HEK293 (cell line): Measurements from ENCODE around the gene MTA1.
A peak's percentile ranks its signal among the peaks of the same experiment; 100 is the strongest.

ENCODE experiments used
- CTCF ChIA-PET: fragments of 350-600 bp; formaldehyde crosslinking; extraction: SDS; loops from one replicate; lab custom pipeline; 2021; ENCODE audit warnings: antibody characterized with exemption; lab: Yijun Ruan, JAX
- POLR2A ChIA-PET: fragments of 300-600 bp; formaldehyde crosslinking; extraction: SDS; loops from one replicate; lab custom pipeline; 2020; ENCODE audit warnings: antibody characterized with exemption, inconsistent platforms; lab: Yijun Ruan, JAX
- H3K27ac ChIP-seq: fragments of 200-500 bp; sonication (Bioruptor generic); 2 replicates; pipeline ENCODE4 v1.5.1; 2014; ENCODE audit warnings: low read depth, low read length, control low read depth, inconsistent platforms; ENCODE audit errors: extremely low read depth
- H3K36me3 ChIP-seq, 2 experiments: fragments of 200-500 bp in 1 of 2; sonication (Bioruptor generic) in 1 of 2; 1 replicate in 1 of 2; 2 replicates in 1 of 2; pipeline ENCODE4 v1.5.1; 2014 to 2017; ENCODE audit warnings: inconsistent platforms in 2 of 2, low read length in 2 of 2; ENCODE audit not compliant: control insufficient read depth in 2 of 2, insufficient read depth in 1 of 2
- H3K4me1 ChIP-seq: fragments of 200-500 bp; sonication (Bioruptor generic); 2 replicates; pipeline ENCODE4 v1.5.1; 2014; ENCODE audit warnings: mild to moderate bottlenecking, low read length, inconsistent platforms; ENCODE audit not compliant: control insufficient read depth, insufficient read depth
- H3K4me3 ChIP-seq: 2 replicates; pipeline ENCODE4 v1.5.1; 2011; ENCODE audit warnings: low read depth, mild to moderate bottlenecking, control low read depth, low read length, moderate library complexity
- H3K9me3 ChIP-seq: fragments of 200-500 bp; sonication (Bioruptor generic); 2 replicates; pipeline ENCODE4 v1.5.1; 2014; ENCODE audit warnings: low read depth, low read length, inconsistent platforms; ENCODE audit not compliant: control insufficient read depth, insufficient read depth
- GLI2 ChIP-seq: fragments of 450-650 bp; formaldehyde crosslinking; IDR thresholded peaks from 2 replicates; pipeline ENCODE4; 2017; ENCODE audit warnings: missing biosample characterization, missing genetic modification characterization, low read depth, borderline replicate concordance
- GLIS2 ChIP-seq: fragments of 450-650 bp; formaldehyde crosslinking; IDR thresholded peaks from 2 replicates; pipeline ENCODE4 v1.5.1; 2016; ENCODE audit warnings: missing biosample characterization, missing genetic modification characterization
- HOXA7 ChIP-seq: sonication (generic); formaldehyde crosslinking; IDR thresholded peaks from 2 replicates; pipeline ENCODE4 v1.8.1; 2022; ENCODE audit warnings: missing genetic modification reagents, borderline replicate concordance
- MEIS1 ChIP-seq: sonication (generic); formaldehyde crosslinking; IDR thresholded peaks from 2 replicates; pipeline ENCODE4 v1.8.1; 2022; ENCODE audit warnings: missing genetic modification reagents, mild to moderate bottlenecking, borderline replicate concordance
- OSR2 ChIP-seq: fragments of 450-650 bp; formaldehyde crosslinking; IDR thresholded peaks from 2 replicates; pipeline ENCODE4 v1.5.1; 2016; ENCODE audit warnings: missing biosample characterization, missing genetic modification characterization
- RBAK ChIP-seq: fragments of 450-650 bp; formaldehyde crosslinking; IDR thresholded peaks from 2 replicates; pipeline ENCODE4 v1.5.1; 2016; ENCODE audit warnings: missing biosample characterization, missing genetic modification characterization
- SP2 ChIP-seq: fragments of 450-650 bp; formaldehyde crosslinking; IDR thresholded peaks from 2 replicates; pipeline ENCODE4 v1.5.1; 2016; ENCODE audit warnings: missing biosample characterization, missing genetic modification characterization
- ZNF121 ChIP-seq: fragments of 450-650 bp; formaldehyde crosslinking; IDR thresholded peaks from 2 replicates; pipeline ENCODE4 v1.5.1; 2016; ENCODE audit warnings: missing biosample characterization, missing genetic modification characterization
- ZNF48 ChIP-seq: fragments of 450-650 bp; formaldehyde crosslinking; IDR thresholded peaks from 2 replicates; pipeline ENCODE4 v1.5.1; 2016; ENCODE audit warnings: missing biosample characterization, missing genetic modification characterization
- ZNF596 ChIP-seq: fragments of 450-650 bp; IDR thresholded peaks from 2 replicates; pipeline ENCODE4 v1.5.0; 2018; ENCODE audit warnings: missing biosample characterization, mild to moderate bottlenecking, missing genetic modification characterization, moderate library complexity
- TF ChIP-seq, protein P1 (sequence below): fragments of 450-650 bp; formaldehyde crosslinking; IDR thresholded peaks from 2 replicates; pipeline ENCODE4 v1.5.1; 2016; ENCODE audit warnings: missing biosample characterization, missing genetic modification characterization
- TF ChIP-seq, protein P2 (sequence below): fragments of 450-650 bp; formaldehyde crosslinking; IDR thresholded peaks from 2 replicates; pipeline ENCODE4 v1.5.1; 2017; ENCODE audit warnings: missing biosample characterization, missing genetic modification characterization
- TF ChIP-seq, protein P3 (sequence below): fragments of 450-650 bp; IDR thresholded peaks from 2 replicates; pipeline ENCODE4 v1.5.1; 2018; ENCODE audit warnings: missing biosample characterization, missing genetic modification characterization
- TF ChIP-seq, protein P4 (sequence below): fragments of 450-650 bp; formaldehyde crosslinking; IDR thresholded peaks from 2 replicates; pipeline ENCODE4 v1.5.1; 2016; ENCODE audit warnings: missing biosample characterization, missing genetic modification characterization
- TF ChIP-seq, protein P5 (sequence below): fragments of 450-650 bp; formaldehyde crosslinking; IDR thresholded peaks from 2 replicates; pipeline ENCODE4 v1.5.1; 2016; ENCODE audit warnings: missing biosample characterization, missing genetic modification characterization
- TF ChIP-seq, protein P6 (sequence below): fragments of 450-650 bp; formaldehyde crosslinking; IDR thresholded peaks from 2 replicates; pipeline ENCODE4 v1.5.1; 2017; ENCODE audit warnings: missing biosample characterization, missing genetic modification characterization

Gene MTA1

DNA sequence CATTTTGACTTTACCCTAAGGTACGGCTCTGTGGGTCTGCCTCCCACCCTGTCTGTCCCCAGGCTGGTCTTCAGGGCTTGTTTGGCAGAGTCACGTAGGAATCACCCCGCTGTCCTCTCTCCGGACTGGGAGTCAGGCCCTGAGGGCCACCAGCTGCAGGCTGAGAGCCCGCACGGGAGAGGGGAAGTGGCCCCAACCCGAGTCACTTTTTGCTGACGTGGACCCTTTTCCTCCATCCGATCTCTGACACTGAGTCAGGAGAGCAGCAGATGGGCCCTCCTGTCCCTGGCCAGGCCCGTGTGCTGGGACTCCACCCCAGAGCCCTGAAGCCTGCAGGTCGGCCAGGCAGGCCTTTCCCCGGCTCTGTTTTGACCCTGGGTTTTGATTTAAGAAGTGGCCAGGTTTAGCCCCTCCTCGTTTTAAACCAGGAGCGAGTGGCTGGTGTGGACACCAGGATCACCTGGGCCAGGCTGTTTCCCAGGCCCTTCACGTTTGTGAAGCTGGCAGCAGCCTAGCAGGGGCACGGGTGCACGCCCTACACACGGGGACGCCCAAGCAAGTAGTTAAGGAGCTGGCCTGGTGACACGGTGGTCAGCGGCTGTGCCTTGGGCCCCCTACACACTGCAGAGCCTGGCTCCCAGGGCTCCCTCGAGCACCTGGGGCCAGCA is 33.8 kb upstream of the MTA1 start:
- TF ChIP-seq ZNF596 (tag by site-specific recombination) (no peak), MEIS1 (CRISPR knock-in tag) (no peak), SP2 (tag by site-specific recombination) (no peak), GLI2 (tag by site-specific recombination) (no peak), ZNF121 (tag by site-specific recombination) (no peak), OSR2 (tag by site-specific recombination) (no peak)
- TF ChIP-seq, protein P1, sequence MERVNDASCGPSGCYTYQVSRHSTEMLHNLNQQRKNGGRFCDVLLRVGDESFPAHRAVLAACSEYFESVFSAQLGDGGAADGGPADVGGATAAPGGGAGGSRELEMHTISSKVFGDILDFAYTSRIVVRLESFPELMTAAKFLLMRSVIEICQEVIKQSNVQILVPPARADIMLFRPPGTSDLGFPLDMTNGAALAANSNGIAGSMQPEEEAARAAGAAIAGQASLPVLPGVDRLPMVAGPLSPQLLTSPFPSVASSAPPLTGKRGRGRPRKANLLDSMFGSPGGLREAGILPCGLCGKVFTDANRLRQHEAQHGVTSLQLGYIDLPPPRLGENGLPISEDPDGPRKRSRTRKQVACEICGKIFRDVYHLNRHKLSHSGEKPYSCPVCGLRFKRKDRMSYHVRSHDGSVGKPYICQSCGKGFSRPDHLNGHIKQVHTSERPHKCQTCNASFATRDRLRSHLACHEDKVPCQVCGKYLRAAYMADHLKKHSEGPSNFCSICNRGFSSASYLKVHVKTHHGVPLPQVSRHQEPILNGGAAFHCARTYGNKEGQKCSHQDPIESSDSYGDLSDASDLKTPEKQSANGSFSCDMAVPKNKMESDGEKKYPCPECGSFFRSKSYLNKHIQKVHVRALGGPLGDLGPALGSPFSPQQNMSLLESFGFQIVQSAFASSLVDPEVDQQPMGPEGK: no peak
- TF ChIP-seq, protein P2, sequence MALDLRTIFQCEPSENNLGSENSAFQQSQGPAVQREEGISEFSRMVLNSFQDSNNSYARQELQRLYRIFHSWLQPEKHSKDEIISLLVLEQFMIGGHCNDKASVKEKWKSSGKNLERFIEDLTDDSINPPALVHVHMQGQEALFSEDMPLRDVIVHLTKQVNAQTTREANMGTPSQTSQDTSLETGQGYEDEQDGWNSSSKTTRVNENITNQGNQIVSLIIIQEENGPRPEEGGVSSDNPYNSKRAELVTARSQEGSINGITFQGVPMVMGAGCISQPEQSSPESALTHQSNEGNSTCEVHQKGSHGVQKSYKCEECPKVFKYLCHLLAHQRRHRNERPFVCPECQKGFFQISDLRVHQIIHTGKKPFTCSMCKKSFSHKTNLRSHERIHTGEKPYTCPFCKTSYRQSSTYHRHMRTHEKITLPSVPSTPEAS (tag by site-specific recombination): no peak
- TF ChIP-seq, protein P3, sequence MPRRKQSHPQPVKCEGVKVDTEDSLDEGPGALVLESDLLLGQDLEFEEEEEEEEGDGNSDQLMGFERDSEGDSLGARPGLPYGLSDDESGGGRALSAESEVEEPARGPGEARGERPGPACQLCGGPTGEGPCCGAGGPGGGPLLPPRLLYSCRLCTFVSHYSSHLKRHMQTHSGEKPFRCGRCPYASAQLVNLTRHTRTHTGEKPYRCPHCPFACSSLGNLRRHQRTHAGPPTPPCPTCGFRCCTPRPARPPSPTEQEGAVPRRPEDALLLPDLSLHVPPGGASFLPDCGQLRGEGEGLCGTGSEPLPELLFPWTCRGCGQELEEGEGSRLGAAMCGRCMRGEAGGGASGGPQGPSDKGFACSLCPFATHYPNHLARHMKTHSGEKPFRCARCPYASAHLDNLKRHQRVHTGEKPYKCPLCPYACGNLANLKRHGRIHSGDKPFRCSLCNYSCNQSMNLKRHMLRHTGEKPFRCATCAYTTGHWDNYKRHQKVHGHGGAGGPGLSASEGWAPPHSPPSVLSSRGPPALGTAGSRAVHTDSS: no peak
- H3K27ac ChIP-seq: no peak overlapping the region
- CTCF ChIA-PET: interaction anchor here (0.7 to 0.9 kb wide), 3 partner anchors 13 to 95 kb away, joined by 3 to 5 read pairs (median 3); no protein-coding TSS in a partner anchor
- no peaks in the 10 kb centered on the region for H3K9me3 ChIP-seq
- H3K36me3 ChIP-seq: peaks cover 0 to 39% of the 10 kb centered on the region in 2 experiments; a peak in 1 of 3 replicates
- H3K4me1 ChIP-seq: no peaks in the 10 kb centered on the region
- POLR2A ChIA-PET: no interaction called here
- no peak overlapping the region for H3K4me3 ChIP-seq

DNA sequence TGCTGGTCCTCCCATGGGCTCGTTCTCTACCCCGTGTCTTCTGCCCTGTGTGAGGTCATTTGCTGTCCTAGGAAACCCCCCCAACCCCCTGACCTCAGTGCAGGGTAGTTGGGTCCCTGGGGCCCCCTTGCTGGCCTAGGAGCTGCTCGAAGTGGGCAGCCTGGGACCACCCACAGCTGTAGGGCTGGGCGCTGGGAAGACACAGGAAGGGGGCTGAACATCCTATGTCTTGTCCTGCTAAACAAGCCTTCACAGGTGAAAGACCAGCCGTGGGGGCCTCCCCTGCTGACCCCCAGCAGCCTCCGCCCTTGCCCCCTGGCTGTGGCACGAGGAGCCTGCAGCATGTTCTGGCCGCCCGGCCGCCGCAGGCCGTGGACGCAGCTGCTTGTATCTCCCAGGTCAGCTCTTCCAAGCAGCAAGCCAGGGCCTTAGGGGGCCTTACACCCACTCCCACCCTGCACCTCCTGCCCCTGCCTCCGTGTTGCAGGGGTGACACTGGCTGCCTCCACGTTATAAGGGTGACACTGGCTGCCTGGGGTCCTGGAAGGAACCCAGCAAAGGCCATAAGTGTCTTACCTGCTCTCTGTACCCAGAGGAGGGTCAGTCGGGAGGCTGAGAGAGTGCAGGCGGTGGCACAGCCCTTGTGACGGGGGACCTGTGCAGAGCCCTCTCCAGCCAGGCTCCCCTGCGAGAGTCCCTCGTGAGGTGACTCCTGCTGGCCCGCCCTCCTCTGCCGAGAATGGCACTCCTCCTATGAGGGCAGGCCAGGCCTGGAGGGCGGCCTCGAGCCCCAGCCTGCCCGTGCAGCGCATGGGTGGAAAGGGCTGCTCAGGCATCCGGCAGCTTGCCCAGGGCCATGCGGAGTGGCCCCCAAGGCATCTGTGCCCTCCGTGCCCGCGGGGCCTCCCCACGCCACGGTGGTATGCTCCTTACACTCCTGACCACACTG is 32.8 kb upstream of the MTA1 start:
- Histone ChIP-seq H3K4me1 (no peaks in the 10 kb centered on the region), H3K4me3 (no peak overlapping the region), H3K9me3 (no peaks in the 10 kb centered on the region), H3K27ac (no peak overlapping the region), H3K36me3 (peaks cover 0 to 33% of the 10 kb centered on the region in 2 experiments; a peak in 1 of 3 replicates)
- ChIA-PET CTCF (interaction anchor here (0.7 to 0.9 kb wide), 3 partner anchors 14 to 94 kb away, joined by 3 to 5 read pairs (median 3); no protein-coding TSS in a partner anchor), POLR2A (no interaction called here)
- peak; percentile 47; the same call in 1 of the 2 replicates for TF ChIP-seq GLIS2 (tag by site-specific recombination)
- TF ChIP-seq HOXA7 (CRISPR knock-in tag): no peak

DNA sequence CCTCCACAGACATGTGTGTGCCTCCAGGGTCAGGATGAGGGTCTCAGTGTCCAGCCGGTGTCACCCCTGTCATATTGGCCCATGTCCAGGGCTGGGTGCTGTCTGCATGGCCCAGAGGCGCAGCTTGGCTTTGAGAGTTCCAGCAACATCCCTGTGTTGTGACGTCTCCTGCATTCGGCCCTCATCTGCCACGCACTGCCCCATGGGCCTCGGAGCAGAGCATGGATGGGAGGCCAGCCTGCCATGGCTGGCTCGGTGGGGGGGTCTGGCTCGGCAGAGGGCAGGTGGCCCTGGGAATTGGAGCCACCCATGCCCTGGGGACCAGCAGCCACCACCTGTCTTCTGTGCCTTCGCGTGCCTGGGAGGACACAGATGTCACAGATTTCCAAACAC is 32.1 kb upstream of the MTA1 start:
- H3K4me1 ChIP-seq: no peaks in the 10 kb centered on the region
- no peak overlapping the region for H3K27ac ChIP-seq
- POLR2A ChIA-PET: no interaction called here
- no peak overlapping the region for H3K4me3 ChIP-seq
- H3K9me3 ChIP-seq: no peaks in the 10 kb centered on the region
- H3K36me3 ChIP-seq: peaks cover 0 to 28% of the 10 kb centered on the region in 2 experiments; a peak in 1 of 3 replicates
- CTCF ChIA-PET: no interaction called here
- TF ChIP-seq, protein P4, sequence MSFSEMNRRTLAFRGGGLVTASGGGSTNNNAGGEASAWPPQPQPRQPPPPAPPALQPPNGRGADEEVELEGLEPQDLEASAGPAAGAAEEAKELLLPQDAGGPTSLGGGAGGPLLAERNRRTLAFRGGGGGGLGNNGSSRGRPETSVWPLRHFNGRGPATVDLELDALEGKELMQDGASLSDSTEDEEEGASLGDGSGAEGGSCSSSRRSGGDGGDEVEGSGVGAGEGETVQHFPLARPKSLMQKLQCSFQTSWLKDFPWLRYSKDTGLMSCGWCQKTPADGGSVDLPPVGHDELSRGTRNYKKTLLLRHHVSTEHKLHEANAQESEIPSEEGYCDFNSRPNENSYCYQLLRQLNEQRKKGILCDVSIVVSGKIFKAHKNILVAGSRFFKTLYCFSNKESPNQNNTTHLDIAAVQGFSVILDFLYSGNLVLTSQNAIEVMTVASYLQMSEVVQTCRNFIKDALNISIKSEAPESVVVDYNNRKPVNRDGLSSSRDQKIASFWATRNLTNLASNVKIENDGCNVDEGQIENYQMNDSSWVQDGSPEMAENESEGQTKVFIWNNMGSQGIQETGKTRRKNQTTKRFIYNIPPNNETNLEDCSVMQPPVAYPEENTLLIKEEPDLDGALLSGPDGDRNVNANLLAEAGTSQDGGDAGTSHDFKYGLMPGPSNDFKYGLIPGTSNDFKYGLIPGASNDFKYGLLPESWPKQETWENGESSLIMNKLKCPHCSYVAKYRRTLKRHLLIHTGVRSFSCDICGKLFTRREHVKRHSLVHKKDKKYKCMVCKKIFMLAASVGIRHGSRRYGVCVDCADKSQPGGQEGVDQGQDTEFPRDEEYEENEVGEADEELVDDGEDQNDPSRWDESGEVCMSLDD (tag by site-specific recombination): no peak
- TF ChIP-seq, protein P5, sequence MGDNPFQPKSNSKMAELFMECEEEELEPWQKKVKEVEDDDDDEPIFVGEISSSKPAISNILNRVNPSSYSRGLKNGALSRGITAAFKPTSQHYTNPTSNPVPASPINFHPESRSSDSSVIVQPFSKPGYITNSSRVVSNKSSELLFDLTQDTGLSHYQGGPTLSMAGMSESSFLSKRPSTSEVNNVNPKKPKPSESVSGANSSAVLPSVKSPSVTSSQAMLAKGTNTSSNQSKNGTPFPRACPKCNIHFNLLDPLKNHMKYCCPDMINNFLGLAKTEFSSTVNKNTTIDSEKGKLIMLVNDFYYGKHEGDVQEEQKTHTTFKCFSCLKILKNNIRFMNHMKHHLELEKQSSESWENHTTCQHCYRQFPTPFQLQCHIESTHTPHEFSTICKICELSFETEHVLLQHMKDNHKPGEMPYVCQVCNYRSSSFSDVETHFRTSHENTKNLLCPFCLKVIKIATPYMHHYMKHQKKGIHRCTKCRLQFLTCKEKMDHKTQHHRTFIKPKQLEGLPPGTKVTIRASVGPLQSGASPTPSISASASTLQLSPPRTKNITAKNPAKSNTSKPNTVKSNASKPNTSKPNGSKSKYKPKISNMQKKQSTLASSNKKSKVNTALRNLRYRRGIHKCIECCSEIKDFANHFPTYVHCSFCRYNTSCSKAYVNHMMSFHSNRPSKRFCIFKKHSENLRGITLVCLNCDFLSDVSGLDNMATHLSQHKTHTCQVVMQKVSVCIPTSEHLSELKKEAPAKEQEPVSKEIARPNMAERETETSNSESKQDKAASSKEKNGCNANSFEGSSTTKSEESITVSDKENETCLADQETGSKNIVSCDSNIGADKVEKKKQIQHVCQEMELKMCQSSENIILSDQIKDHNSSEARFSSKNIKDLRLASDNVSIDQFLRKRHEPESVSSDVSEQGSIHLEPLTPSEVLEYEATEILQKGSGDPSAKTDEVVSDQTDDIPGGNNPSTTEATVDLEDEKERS (tag by site-specific recombination): no peak
- TF ChIP-seq, protein P6, sequence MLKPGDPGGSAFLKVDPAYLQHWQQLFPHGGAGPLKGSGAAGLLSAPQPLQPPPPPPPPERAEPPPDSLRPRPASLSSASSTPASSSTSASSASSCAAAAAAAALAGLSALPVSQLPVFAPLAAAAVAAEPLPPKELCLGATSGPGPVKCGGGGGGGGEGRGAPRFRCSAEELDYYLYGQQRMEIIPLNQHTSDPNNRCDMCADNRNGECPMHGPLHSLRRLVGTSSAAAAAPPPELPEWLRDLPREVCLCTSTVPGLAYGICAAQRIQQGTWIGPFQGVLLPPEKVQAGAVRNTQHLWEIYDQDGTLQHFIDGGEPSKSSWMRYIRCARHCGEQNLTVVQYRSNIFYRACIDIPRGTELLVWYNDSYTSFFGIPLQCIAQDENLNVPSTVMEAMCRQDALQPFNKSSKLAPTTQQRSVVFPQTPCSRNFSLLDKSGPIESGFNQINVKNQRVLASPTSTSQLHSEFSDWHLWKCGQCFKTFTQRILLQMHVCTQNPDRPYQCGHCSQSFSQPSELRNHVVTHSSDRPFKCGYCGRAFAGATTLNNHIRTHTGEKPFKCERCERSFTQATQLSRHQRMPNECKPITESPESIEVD (tag by site-specific recombination): no peak
- no peak for TF ChIP-seq ZNF48
- no peak for TF ChIP-seq RBAK (tag by site-specific recombination)
